ENCODE data around the gene CST5. TPM values are rescaled to one million over a fixed set of nuclear protein-coding genes. Genes with fewer than 3 reads are reported as not detected.
"Not testable (repeated sequence)": the region's sequence is repeated elsewhere in the genome, so short reads cannot be mapped to it uniquely, and the experiment has no call there.

CST5 gene
- polyA plus RNA-seq (2012; ENCODE audit: insufficient read depth, insufficient read length), result not detected

GRCh38 chr20:23879328-23879798, at the start of gene CST5:
CST5 (minus strand) TSS chr20:23879748; CDS start chr20:23879676, 72 bp downstream.
- no peak within 1 kb of the TSS for H3K4me3 ChIP-seq (ENCODE audit: low read length)
- DNase-seq (ENCODE audit: low read depth, low spot score), result no peak

GRCh38 chr20:23928788-23929187, 49.2 kb upstream of the CST5 start:
- DNase-seq (ENCODE audit: low read depth, low spot score), result peak; percentile 54

GRCh38 chr20:23928353-23928752, 48.8 kb upstream of the CST5 start:
- no peak overlapping the region for H3K4me3 ChIP-seq (ENCODE audit: low read length)
- DNase-seq (ENCODE audit: low read depth, low spot score), result no peak

More at GRCh38 chr20:23928788-23929187, 49.2 kb upstream of the CST5 start:
- no peak overlapping the region for H3K4me3 ChIP-seq (ENCODE audit: low read length)

- no peak overlapping the region for H3K4me3 ChIP-seq (ENCODE audit: low read length)
Measured at GRCh38 chr20:23926944-23927872, 47.7 kb upstream of the CST5 start.

GRCh38 chr20:23926526-23926880, 47.0 kb upstream of the CST5 start:
- no peak overlapping the region for H3K4me3 ChIP-seq (ENCODE audit: low read length)
- no peak for DNase-seq (ENCODE audit: low read depth, low spot score)

More at GRCh38 chr20:23926944-23927872, 47.7 kb upstream of the CST5 start:
- DNase-seq (ENCODE audit: low read depth, low spot score), result no peak

GRCh38 chr20:23925789-23926525, 46.4 kb upstream of the CST5 start:
- no peak overlapping the region for H3K4me3 ChIP-seq (ENCODE audit: low read length)
- no peak for DNase-seq (ENCODE audit: low read depth, low spot score)

GRCh38 chr20:23924751-23925150, 45.2 kb upstream of the CST5 start:
- DNase-seq (ENCODE audit: low read depth, low spot score), result no peak
- H3K4me3 ChIP-seq (ENCODE audit: low read length), result no peak overlapping the region

- H3K4me3 ChIP-seq (ENCODE audit: low read length), result no peak overlapping the region
- no peak for DNase-seq (ENCODE audit: low read depth, low spot score)
Measured at GRCh38 chr20:23923891-23924435, 44.4 kb upstream of the CST5 start.

GRCh38 chr20:23923311-23923710, 43.8 kb upstream of the CST5 start:
- no peak overlapping the region for H3K4me3 ChIP-seq (ENCODE audit: low read length)
- no peak for DNase-seq (ENCODE audit: low read depth, low spot score)

- DNase-seq (ENCODE audit: low read depth, low spot score), result peak; percentile 28
- H3K4me3 ChIP-seq (ENCODE audit: low read length), result no peak overlapping the region
Measured at GRCh38 chr20:23920408-23921325, 41.1 kb upstream of the CST5 start.

GRCh38 chr20:23918896-23919295, 39.3 kb upstream of the CST5 start:
- no peak overlapping the region for H3K4me3 ChIP-seq (ENCODE audit: low read length)
- DNase-seq (ENCODE audit: low read depth, low spot score), result no peak

- DNase-seq (ENCODE audit: low read depth, low spot score), result no peak
- no peak overlapping the region for H3K4me3 ChIP-seq (ENCODE audit: low read length)
Measured at GRCh38 chr20:23918101-23918862, 38.7 kb upstream of the CST5 start.

- no peak overlapping the region for H3K4me3 ChIP-seq (ENCODE audit: low read length)
- DNase-seq (ENCODE audit: low read depth, low spot score), result no peak
Measured at GRCh38 chr20:23917024-23917725, 37.6 kb upstream of the CST5 start.

- no peak for DNase-seq (ENCODE audit: low read depth, low spot score)
- no peak overlapping the region for H3K4me3 ChIP-seq (ENCODE audit: low read length)
Measured at GRCh38 chr20:23915844-23916243, 36.3 kb upstream of the CST5 start.

GRCh38 chr20:23914469-23914868, 34.9 kb upstream of the CST5 start:
- not testable (repeated sequence) for H3K4me3 ChIP-seq (ENCODE audit: low read length); DNase-seq (ENCODE audit: low read depth, low spot score)

- H3K4me3 ChIP-seq (ENCODE audit: low read length), result no peak overlapping the region
- no peak for DNase-seq (ENCODE audit: low read depth, low spot score)
Measured at GRCh38 chr20:23910210-23910609, 30.7 kb upstream of the CST5 start.

GRCh38 chr20:23909390-23909789, 29.8 kb upstream of the CST5 start:
- no peak for DNase-seq (ENCODE audit: low read depth, low spot score)
- H3K4me3 ChIP-seq (ENCODE audit: low read length), result no peak overlapping the region

Data from Jurkat, Clone E6-1 (cell line).